Measurements from ENCODE around the gene WSB1.

DNA sequence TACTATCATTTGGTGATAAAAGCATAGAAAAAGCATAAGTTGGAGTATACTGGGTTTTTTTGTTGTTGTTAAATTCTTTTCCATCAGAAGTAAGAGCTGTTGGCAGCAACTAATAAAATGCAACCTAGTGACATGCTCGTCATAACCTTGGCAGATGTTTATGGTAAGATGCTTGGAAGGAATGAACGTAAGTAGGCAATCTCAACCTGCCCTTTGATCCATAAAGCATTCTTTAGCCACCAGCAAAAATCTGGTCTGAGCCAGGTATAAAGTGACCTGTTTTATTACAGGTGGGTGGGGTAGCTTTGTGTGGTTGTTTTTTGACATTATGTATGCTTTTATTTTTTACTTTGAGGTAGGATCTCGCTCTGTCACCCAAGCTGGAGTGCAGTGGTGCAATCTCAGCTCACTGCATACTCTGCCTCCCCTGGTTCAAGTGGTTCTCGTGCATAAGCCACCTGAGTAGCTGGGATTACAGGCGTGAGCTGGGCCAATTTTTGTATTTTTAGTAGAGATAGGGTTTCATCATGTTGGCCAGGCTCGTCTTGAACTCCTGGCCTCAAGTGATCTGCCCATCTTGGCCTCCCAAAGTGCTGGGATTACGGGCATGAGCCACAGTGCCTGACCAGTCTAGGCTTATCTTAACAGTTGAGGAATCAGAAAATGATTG, 22.0 kb downstream of the WSB1 start:
- TF ChIP-seq, protein P1, sequence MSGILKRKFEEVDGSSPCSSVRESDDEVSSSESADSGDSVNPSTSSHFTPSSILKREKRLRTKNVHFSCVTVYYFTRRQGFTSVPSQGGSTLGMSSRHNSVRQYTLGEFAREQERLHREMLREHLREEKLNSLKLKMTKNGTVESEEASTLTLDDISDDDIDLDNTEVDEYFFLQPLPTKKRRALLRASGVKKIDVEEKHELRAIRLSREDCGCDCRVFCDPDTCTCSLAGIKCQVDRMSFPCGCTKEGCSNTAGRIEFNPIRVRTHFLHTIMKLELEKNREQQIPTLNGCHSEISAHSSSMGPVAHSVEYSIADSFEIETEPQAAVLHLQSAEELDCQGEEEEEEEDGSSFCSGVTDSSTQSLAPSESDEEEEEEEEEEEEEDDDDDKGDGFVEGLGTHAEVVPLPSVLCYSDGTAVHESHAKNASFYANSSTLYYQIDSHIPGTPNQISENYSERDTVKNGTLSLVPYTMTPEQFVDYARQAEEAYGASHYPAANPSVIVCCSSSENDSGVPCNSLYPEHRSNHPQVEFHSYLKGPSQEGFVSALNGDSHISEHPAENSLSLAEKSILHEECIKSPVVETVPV (CRISPR knock-in tag; IDR thresholded peaks at IDR 0.05), result no peak
- TF ChIP-seq ZFP30 (CRISPR knock-in tag; IDR thresholded peaks at IDR 0.05), result no peak
